Activated CD8-positive, alpha-beta memory T cell treated with anti-CD3 and anti-CD28 coated beads, Interleukin-2, amount 50 U/mL, for 24 hours (primary cell): Measurements from ENCODE around the gene FAM120B.

Experiments
- DNase-seq: peaks from one replicate; pipeline ENCODE4 v3.0.0-alpha.2; 2020; ENCODE audit errors: extremely low read depth

The FAM120B gene

GRCh38 chr6:170272341-170273065 is 34.1 kb upstream of the FAM120B start:
- DNase-seq: no peak

- DNase-seq: no peak
Measured at GRCh38 chr6:170273191-170273590, 33.4 kb upstream of the FAM120B start.

GRCh38 chr6:170273681-170274080 is 32.9 kb upstream of the FAM120B start:
- DNase-seq: no peak

GRCh38 chr6:170274713-170275560 is 31.6 kb upstream of the FAM120B start:
- DNase-seq: no peak

GRCh38 chr6:170276369-170277057 is 30.0 kb upstream of the FAM120B start:
- no peak for DNase-seq

GRCh38 chr6:170277893-170278742 is 28.4 kb upstream of the FAM120B start:
- DNase-seq: no peak

GRCh38 chr6:170278743-170279094 is 27.8 kb upstream of the FAM120B start:
- DNase-seq: no peak

- no peak for DNase-seq
Measured at GRCh38 chr6:170279426-170279825, 27.1 kb upstream of the FAM120B start.

- DNase-seq: no peak
Measured at GRCh38 chr6:170279977-170280688, 26.4 kb upstream of the FAM120B start.

GRCh38 chr6:170280689-170281045 is 25.9 kb upstream of the FAM120B start:
- DNase-seq: no peak

GRCh38 chr6:170281331-170282292 is 24.9 kb upstream of the FAM120B start:
- DNase-seq: no peak

GRCh38 chr6:170282512-170283158 is 23.9 kb upstream of the FAM120B start:
- no peak for DNase-seq

- DNase-seq: no peak
Measured at GRCh38 chr6:170283212-170284081, 23.1 kb upstream of the FAM120B start.

- no peak for DNase-seq
Measured at GRCh38 chr6:170284126-170284773, 22.3 kb upstream of the FAM120B start.

- DNase-seq: no peak
Measured at GRCh38 chr6:170284866-170285469, 21.6 kb upstream of the FAM120B start.

- DNase-seq: no peak
Measured at GRCh38 chr6:170285482-170285881, 21.1 kb upstream of the FAM120B start.

GRCh38 chr6:170286246-170286933 is 20.2 kb upstream of the FAM120B start:
- DNase-seq: no peak
